DMS114 treated with DMSO at 0.1 percent for 48 hours (cell line): ENCODE measurements around the gene TAL2.

ENCODE experiments used
- DNase-seq: peaks from one replicate; lab custom pipeline; 2025; ENCODE audit not compliant: unreplicated experiment; lab: John Stamatoyannopoulos, UW

The TAL2 gene

GRCh38 chr9:105706156-105706555 is 43.9 kb downstream of the TAL2 start:
- DNase-seq: no peak

GRCh38 chr9:105708405-105708804 is 46.1 kb downstream of the TAL2 start:
- DNase-seq: no peak

GRCh38 chr9:105710638-105711037 is 48.4 kb downstream of the TAL2 start:
- DNase-seq: no peak

GRCh38 chr9:105711867-105712266 is 49.6 kb downstream of the TAL2 start:
- DNase-seq: no peak

GRCh38 chr9:105712297-105712696 is 50.0 kb downstream of the TAL2 start:
- DNase-seq: no peak
